GM19025 (cell line): Measurements from ENCODE around the gene CARD9.

Experiments used
- ATAC-seq: cut with Tn5 transposase; IDR thresholded peaks from one replicate; pipeline ENCODE4 v1.9.1; 2021; ENCODE audit warnings: mild to moderate bottlenecking, low read depth, moderate library complexity; ENCODE audit not compliant: unreplicated experiment

The CARD9 gene

DNA sequence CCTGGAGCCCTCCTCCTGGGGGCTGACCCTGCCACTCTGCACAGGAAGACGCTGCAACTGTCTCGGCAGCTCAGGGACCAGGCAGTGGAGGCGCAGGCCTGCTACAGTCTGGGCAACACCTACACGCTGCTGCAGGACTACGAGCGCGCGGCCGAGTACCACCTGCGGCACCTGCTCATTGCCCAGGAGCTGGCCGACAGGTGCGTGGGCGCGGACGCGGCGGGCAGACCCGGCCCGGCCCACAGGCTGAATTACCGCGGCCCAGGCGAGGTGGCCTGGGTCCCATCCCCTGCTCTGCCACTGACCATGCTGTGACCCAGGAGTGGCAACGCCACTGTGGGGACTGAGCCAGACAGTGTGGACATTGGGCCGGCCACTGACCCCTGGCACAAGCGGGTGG is 35.0 kb downstream of the CARD9 start:
- no peak for ATAC-seq

DNA sequence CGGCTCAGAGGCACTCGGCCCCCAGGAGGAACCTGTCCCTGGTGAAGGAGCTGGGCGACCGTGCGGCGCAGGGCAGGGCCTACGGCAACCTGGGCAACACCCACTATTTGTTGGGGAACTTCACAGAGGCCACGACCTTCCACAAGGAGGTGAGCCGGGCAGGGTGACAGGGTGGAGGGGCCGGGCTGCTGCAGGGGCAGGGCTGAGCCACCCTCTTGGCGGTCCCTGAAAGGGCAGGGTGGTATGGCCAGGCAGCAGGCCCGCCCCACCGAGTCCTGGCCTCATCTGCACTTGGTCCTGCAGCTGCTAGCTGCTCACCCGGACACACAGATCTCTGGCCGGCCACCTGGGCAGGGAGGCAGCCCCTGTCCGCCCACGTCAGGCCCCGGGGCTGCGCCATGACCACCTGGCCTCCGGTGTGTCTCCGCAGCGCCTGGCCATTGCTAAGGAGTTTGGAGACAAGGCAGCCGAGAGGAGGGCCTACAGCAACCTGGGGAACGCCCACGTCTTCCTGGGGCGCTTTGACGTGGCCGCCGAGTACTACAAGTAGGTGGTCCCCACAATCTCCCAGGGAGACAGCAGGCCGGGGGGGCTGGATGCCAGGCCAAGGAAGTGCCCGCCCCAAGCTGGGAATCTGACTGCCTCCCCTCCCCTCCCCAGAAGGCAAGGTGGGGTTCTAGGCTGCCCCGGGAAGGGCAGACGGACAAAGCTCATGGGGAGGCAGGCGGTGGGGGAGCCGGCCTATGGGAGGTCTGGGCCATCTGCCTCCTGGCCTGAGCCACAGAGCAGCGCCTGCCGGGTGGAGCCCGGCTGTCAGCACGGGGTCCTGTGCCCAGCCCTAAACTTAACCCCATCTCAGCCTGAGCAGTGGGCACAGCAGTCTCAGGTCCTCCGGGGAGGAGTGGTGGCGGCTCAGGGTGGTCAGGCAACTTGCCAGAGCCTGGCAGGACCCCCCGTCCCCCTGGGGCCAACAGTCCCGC is 35.8 kb downstream of the CARD9 start:
- no peak for ATAC-seq

DNA sequence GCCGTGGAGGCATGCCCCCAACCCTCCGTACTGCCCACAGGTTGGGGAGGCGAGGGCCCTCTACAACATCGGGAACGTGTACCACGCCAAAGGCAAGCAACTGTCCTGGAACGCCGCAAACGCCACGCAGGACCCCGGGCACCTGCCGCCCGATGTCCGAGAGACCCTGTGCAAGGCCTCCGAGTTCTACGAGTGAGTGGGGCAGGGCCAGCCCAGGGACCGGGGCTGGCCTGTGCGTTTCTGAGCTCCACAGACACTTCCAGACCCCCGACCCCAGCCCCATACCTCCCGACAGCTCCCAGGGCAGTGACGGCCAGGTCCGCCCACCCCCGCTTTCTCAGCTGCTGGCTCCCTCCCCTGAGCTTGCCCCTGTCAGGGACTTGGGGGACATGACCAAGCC is 36.6 kb downstream of the CARD9 start:
- ATAC-seq, result no peak

DNA sequence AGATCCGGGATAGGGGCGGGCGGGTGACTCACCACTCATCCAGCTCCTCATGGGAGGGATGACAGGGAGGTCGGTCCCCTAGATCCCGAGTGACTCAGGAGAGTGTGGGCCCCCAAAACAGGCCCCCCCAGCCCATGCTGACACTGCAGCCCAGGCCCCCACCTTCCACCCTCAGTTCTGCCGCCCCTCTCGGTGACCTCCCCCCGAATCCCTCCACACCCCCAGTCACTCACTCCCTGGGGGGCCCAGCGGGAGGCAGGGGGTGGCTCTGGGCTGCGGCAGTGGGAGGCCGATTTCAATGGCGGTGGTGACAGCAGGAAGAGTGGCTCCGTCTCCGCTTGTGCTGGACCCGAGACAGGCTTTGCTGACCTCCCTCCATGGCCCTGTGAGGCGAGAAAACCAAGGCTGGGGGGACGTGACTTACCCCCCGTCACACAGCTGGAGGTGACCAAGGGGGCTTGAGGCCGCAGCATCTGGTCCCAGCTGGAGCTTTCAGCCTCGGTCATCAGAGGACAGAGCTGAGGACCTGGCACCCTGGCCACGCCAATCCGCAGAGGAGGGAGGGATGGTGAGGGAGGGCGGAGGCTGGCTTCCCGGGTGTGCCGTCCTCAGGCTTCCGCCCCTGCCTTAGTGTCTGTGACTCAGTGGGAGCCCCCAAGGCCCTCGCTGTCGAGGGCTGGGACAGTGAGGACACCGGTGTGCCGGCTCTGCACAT is 37.2 kb downstream of the CARD9 start:
- no peak for ATAC-seq

DNA sequence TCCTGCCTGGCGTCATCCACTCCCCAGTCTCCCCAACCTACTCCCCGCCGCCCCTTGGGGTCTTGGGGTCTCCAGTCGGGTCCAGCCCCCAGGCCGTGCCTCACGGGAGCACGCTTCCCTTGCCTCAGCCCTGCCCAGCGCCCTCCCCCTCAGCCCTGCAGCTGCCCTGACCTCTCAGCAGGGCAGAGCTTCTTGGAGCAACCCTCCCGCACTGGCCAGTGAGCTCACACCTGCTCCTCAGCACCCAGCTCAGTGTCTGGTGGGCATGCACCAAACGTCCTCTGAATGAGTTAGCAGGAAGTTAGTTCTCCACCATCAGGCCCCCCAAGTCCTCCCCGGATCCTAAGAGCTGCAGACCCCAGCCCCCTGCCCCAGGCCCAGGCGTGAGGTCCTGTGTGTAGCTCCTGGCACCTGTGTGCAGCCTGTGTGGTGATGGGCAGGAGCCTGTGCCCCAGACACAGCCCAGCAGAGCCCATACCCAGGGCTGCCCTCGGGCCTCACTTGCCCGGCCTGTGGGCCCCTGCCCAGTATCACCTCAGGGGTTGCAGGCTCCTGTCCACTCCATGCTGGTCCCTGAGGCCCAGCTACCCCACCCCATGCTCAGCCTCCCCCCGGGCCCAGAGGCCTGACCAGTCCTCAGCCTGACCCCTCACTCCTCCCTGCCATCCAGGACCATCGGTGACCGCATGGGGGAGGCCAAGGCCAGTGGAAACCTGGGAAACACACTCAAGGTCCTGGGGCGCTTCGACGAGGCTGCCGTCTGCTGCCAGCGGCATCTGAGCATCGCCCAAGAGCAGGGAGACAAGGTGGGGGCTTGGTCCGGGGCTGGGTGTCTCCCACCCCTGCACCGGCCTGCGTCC is 37.9 kb downstream of the CARD9 start:
- no peak for ATAC-seq

DNA sequence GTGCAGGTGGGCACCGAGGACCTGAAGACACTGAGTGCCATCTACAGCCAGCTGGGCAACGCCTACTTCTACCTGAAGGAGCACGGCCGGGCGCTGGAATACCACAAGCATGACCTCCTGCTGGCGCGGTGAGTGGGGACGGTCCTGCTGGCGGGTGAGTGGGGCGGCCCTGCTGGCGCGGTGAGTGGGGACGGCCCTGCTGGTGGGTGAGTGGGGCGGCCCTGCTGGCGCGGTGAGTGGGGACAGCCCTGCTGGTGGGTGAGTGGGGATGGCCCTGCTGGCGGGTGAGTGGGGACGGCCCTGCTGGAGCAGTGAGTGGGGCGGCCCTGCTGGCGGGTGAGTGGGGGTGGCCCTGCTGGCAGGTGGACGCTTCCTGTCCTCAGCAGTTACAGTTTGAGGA is 38.9 kb downstream of the CARD9 start:
- ATAC-seq, result no peak

DNA sequence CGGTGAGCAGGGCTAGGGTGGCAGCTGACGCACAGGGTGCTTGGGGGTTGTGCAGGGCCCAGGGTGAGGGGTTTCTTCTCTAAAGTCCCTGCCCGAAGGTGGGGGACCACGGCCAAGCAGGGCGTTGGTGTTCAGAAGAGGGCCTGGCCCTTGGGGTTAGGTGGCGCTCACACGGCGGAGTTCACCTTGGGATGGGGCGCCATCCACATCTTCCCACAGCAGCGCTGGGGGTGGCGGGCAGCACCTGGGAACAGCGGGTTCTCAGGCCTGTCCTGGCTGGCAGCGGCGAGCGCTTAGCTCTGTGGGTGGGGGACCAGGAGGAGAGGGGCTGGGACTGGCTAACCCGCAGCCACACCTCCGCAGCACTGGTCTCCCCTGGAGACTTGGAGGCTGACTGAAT is 40.0 kb downstream of the CARD9 start:
- ATAC-seq, result no peak

DNA sequence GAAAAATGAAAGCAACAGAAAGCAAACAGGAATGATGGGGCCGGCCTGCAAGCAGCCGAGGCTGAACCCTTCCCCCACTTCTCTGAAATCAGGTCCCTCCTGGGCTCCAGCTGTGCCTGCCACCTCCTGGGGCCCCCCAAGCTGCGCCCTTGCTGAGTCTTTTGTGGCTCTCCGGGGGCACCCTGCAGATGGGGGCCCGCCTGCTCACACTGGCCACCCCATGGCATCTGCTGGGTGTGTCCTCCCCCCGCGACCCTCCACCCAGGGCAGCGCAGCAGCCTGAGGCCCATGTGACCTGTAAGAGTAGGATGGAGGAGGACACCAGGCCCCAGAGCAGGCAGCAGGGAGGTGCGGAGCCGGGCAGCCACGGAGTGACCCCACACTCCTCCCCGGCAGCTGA is 40.4 kb downstream of the CARD9 start:
- ATAC-seq, result no peak

DNA sequence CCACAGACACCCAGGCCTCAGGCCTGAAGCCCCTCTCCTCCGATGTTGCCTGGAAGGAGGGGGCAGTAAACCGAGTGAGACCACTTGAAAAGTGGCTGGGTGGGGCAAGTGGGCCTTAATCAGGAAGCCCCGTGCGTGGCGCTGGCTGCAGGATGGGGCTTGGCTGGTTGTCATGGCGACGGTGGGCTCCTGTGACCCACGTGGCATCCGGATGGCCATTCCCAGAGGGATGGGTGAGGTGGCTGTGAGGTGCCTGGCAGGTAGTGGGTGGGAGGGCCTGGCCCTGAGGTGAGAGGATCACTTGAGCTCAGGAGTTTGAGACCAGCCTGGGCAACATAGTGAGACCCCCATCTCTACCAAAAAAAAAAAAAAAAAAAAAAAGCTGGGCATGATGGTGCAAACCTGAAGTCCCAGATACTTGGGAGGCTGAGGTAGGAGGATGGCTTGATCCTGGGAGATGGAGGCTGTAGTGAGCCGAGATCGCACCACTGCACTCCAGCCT is 40.9 kb downstream of the CARD9 start:
- ATAC-seq, result no peak

DNA sequence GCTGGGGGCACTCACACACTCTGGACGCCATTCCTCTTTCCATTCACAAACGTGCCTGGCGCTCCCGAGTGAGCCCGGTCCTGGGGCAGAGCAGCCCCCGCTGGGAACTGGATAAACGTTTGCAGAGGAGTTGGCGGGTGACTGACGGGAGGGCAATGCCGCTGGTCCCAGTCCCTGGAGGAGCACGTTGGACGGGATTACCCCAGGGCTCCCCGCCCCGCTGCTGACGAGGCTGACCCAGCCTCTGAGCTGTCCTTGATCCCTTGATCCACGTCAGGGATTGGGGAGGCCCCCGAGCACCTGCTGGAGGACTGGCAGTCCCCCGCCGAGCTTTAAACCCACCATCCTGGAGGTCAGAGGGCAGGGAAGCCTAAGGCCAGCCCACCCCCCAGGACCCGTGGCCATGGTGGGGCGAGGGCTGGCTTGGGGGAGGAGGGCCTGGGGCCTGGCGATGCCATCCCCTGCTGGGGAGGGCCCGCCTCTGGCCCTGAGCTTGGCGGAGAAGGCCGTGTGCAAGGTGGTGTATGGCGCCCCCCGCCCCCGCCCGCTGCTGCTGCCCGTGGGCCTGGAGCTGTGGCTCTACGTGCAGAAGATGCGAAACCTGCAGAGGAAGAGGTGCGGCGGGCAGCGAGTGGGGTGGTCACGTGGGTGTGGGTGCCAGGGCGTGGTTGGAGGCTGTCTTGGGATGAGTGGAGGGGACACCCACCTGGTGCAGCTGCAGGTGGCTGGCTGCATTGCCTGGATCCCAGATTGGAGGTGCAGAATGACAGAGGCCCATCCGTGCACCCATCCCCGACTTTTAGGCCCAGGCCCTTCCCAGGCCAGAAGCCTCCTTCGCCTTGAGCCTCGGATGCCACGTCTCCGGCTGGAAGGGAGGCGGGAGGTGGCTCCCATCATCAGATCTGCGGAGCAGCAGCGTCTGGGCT is 41.6 kb downstream of the CARD9 start:
- no peak for ATAC-seq

DNA sequence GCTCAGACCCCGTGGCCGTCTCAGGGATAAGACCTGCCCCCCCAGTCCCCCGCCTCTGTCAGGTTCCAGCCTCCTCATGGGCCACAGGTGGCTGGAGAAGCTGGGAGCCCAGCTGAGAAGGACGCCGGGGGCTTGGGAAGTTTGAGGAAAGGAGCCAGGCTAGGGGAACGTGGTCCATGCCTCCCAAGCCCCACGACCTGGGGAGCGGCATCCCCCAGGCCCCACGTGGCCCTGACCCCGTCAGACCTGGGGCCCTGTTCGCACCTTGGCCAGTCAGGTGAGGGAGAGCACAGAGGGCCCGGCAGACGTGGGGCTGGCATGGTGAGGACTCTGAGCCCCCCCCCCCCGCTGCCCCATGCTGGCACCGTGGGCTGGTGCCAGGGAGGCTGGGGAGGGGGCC is 42.4 kb downstream of the CARD9 start:
- no peak for ATAC-seq

DNA sequence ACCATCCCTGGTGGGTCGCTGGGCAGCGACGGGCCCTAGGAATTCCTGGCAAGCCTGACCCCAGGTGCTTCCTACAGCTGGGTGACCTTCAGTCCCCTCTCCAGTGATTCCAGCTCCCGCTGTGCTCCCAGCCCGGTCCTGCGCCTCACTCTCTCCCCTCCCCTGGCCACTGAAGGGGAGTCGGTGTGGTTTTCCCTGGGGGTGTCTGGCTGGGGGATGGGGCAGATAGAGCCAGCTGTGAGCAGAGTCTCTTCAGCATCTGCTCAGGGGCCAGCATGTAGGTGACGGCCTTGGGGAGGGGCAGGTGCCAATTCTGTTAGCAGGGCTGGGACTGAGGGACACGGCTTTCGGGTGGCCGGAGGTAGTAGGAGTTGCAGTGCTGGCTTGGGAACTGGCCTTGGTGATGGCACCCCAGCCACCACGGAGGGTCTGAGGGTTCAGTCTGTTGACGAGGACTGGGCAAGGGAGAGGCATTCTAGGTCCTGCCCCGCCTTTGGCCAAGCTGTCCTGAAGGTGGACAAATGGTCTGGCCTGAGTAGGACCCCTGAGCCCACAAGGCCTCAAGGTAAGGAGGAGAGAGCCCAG is 43.0 kb downstream of the CARD9 start:
- ATAC-seq, result no peak

DNA sequence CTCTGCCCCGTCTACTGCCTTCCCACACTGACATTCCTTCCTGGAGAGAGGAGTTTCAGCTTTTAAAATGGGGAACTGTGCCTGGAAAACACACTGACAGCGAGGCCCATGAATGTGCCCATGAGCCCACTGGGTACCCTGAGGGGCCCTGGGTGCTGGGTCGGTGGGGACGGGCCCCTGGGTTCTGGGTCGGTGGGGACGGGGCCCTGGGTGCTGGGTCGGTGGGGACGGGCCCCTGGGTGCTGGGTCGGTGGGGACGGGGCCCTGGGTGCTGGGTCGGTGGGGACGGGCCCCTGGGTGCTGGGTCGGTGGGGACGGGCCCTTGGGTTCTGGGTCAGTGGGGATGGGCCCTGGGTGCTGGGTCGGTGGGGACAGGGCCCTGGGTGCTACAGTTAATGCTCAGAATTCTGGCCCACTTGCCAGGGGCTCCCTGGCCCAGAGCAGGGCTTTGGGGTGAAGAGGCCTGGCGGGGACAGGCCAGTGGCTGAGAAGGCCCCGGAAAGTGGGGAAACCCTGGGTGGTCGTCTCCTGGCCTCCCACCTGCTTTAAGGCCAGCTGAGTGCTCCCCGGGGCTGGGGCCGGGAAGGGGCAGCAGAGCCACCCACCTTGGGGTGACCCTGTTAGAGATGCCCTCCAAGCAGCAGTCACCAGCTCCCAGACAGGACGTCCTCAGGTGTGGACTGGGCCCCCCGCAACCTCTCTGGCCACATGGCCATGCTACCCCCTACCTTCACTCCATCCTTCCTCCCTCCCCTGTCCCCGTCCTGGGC is 43.6 kb downstream of the CARD9 start:
- ATAC-seq, result no peak

DNA sequence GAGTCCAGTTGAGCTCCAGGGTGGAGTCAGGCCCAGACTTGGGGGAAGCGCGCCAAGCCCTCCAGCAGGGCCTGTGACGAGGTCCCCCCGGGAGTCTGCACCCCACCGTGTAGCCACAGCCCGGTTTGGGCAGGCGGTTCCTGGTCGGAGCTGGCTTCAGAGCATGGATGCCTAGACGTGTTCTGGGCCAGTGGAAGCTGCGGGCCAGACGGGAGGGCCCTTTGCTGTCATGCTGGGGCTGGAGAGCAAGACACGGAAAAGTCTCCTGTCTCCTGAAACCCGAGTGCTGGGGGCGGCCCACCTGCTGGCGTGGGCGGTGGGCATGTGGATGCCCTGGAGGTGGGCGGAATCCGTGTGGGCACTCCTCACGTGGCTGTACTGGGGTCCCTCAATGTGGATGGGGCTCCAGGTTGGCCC is 44.2 kb downstream of the CARD9 start:
- ATAC-seq, result no peak

DNA sequence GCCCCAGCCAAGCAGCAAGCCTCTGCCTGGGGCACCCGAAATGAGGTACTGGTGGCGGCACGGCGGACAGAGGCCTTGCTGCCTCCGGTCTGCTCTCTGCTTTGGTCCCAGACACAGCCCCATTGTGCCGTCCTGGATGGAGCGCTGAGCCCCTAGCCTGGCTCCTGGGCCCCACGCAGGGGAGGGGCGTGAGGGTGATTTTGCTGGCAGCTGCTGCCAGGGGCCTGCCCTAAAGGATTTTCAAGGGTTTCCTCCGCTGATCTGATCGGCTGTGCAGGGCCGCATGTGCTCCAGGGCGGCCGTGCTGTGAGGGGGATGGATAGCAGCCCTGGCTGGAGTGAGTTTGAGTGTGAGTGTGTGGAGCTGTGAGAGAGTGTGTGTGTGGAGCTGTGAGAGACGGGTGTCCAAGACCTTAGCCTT is 44.8 kb downstream of the CARD9 start:
- no peak for ATAC-seq

DNA sequence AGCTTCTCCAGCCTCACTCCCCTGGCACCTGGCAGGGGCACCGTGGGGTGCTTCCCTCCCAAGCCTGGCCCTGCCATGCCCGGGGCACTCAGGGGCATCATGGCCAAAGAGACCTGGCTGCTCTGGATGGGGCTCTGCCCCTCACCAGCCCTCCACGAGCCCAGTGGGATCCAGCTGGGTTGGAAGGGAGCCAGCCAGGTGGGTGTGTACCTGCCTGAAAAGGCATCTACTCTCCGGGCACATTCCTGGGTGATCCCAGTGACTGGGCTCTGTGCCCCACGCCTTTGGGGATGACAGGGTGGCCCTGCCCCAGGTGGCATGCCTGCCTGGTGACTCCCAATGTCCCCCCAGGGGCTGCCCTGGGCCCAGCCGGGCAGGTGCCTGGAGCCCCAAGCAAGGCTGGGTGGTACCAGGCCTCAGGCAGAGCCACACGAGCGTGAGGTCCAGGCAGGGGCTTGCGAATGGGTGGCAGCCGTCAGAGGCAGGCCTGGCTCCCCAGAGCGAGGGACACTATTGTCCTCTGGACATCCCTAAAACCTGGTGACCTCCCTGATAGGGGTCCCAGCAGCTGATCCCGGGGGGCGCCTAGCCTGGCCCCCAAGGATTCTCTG is 45.4 kb downstream of the CARD9 start:
- ATAC-seq, result no peak

DNA sequence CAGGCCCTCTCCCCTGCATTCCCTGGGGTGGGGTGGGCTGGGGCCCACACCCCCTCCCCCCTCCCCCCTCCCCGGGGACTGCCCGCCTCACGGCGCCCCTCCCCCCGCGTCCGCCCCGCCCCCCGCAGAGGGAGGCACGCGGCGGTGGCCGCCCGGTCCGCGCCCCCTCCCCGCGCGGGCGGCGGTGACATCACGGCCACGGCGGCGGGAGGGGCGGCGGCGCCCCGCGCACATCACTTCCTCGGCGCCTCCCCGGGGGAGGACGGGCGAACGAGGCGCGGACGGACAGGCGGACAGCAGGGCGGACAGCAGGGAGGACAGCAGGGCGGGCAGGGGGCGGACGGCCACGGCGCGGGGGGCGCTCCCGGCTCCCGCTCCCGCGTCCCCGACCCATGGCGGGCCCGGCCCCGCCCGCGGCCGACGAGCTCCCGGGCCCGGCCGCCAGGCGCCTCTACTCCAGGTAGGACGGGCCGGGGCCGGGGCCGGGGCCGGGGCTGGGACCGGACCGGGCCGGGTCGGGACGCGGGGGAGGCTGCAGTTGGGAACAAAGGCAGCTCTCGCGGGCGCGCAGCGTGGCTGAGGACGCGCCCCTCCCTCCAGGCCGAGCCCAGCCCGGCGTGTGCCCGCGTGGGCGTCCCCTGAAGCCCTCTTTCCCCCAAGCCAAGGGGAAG is 46.0 kb downstream of the CARD9 start, which contains the start of gene GPSM1:
Gene GPSM1, plus strand, starts transcription at position 236 of the 671 bp plus-strand sequence. Its CDS starts 157 bp downstream, at position 393.
- ATAC-seq, result no peak
